HL-60/S4 treated with retinoic acid at 250 ng/mL for 4 days and 3 days (cell line): ENCODE data around the gene FITM2.
"Not testable (repeated sequence)": the region's sequence is repeated elsewhere in the genome, so short reads cannot be mapped to it uniquely, and the experiment has no call there.

Experiments
- in situ Hi-C: fragments of 300-500 bp; cut with MboI; formaldehyde crosslinking; loops from 2 replicates; pipeline ENCODE4 v1.7.0; 2022; ENCODE audit warnings: low sequenced_read_pairs

FITM2 gene

GRCh38 chr20:44334306-44334705, 23.3 kb upstream of the FITM2 start:
- in situ Hi-C loops = no loop called here

GRCh38 chr20:44331201-44331600, 20.2 kb upstream of the FITM2 start:
- in situ Hi-C loops = no loop called here

- in situ Hi-C loops = no loop called here
Measured at GRCh38 chr20:44328428-44328827, 17.4 kb upstream of the FITM2 start.

GRCh38 chr20:44327748-44328147, 16.7 kb upstream of the FITM2 start:
- in situ Hi-C loops = not testable (repeated sequence)

GRCh38 chr20:44326391-44327159, 15.6 kb upstream of the FITM2 start:
- in situ Hi-C loops = no loop called here

GRCh38 chr20:44324343-44324742, 13.3 kb upstream of the FITM2 start:
- in situ Hi-C loops = no loop called here

GRCh38 chr20:44319839-44320422, 8.9 kb upstream of the FITM2 start:
- in situ Hi-C loops = no loop called here

GRCh38 chr20:44314870-44315269, 3.9 kb upstream of the FITM2 start:
- in situ Hi-C loops = no loop called here

GRCh38 chr20:44309763-44310663, 989 bp downstream of the FITM2 start:
- in situ Hi-C loops = no loop called here

- in situ Hi-C loops = no loop called here
Measured at GRCh38 chr20:44306927-44307326, 4.1 kb downstream of the FITM2 start.

- in situ Hi-C loops = no loop called here
Measured at GRCh38 chr20:44304383-44304782, 6.6 kb downstream of the FITM2 start.

- in situ Hi-C loops = no loop called here
Measured at GRCh38 chr20:44302736-44303135, 8.3 kb downstream of the FITM2 start.

- in situ Hi-C loops = no loop called here
Measured at GRCh38 chr20:44302026-44302669, 8.9 kb downstream of the FITM2 start.

- in situ Hi-C loops = no loop called here
Measured at GRCh38 chr20:44301285-44301684, 9.7 kb downstream of the FITM2 start.

- in situ Hi-C loops = not testable (repeated sequence)
Measured at GRCh38 chr20:44299011-44299535, 11.9 kb downstream of the FITM2 start.

GRCh38 chr20:44297721-44298120, 13.3 kb downstream of the FITM2 start:
- in situ Hi-C loops = no loop called here

GRCh38 chr20:44296011-44296410, 15.0 kb downstream of the FITM2 start:
- in situ Hi-C loops = no loop called here

GRCh38 chr20:44291754-44292153, 19.2 kb downstream of the FITM2 start:
- in situ Hi-C loops = no loop called here

GRCh38 chr20:44288252-44288651, 22.8 kb downstream of the FITM2 start:
- in situ Hi-C loops = no loop called here

- in situ Hi-C loops = no loop called here
Measured at GRCh38 chr20:44287272-44288097, 23.5 kb downstream of the FITM2 start.
